Measurements from ENCODE around the gene TAS2R40.

TAS2R40 gene

GRCh38 chr7:143214789-143215679, 6.8 kb upstream of the TAS2R40 start (continued):
- TF ChIP-seq TOX (CRISPR knock-in tag; IDR thresholded peaks at IDR 0.05; ENCODE audit: borderline replicate concordance) (no peak), OSR1 (CRISPR knock-in tag; IDR thresholded peaks at IDR 0.05) (no peak), ARNTL (CRISPR knock-in tag; IDR thresholded peaks at IDR 0.05; ENCODE audit: borderline replicate concordance, low read depth) (no peak), SNAI2 (CRISPR knock-in tag; IDR thresholded peaks at IDR 0.05) (no peak)

DNA sequence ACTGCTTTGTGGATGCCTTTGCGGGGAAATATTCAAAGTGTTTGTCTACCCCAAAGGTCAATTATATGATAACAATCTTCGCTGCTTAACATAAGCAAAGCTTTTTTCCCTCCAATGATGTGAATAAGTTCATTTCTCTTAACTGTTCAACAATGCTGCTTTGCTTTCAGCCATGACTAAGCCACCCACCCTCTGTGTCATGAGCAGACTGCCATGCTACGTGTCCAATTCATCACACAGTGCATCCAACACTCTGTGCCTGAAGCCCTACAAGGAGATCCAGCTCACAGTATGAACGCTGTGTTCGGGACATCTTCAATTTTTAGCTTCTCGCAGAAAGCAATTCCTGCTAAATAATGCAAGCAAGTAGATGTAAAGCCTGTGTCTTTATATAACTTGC, 5.7 kb upstream of the TAS2R40 start:
- ATAC-seq: no peak
- TF ChIP-seq CSRNP3 (CRISPR knock-in tag; IDR thresholded peaks at IDR 0.05) (no peak), SNAI2 (CRISPR knock-in tag; IDR thresholded peaks at IDR 0.05) (no peak), OSR1 (CRISPR knock-in tag; IDR thresholded peaks at IDR 0.05) (no peak), TOX (CRISPR knock-in tag; IDR thresholded peaks at IDR 0.05; ENCODE audit: borderline replicate concordance) (no peak), TCF4 (CRISPR knock-in tag; IDR thresholded peaks at IDR 0.05; ENCODE audit: borderline replicate concordance) (no peak), ZC3H10 (CRISPR knock-in tag; IDR thresholded peaks at IDR 0.05) (no peak), GLIS3 (CRISPR knock-in tag; IDR thresholded peaks at IDR 0.05) (no peak), PATZ1 (CRISPR knock-in tag; IDR thresholded peaks at IDR 0.05; ENCODE audit: borderline replicate concordance) (no peak), ZNF8 (CRISPR knock-in tag; IDR thresholded peaks at IDR 0.05) (no peak), CSDC2 (CRISPR knock-in tag; IDR thresholded peaks at IDR 0.05) (no peak), ZNF70 (CRISPR knock-in tag; IDR thresholded peaks at IDR 0.05) (no peak), BACH2 (CRISPR knock-in tag; IDR thresholded peaks at IDR 0.05; ENCODE audit: borderline replicate concordance) (no peak)

DNA sequence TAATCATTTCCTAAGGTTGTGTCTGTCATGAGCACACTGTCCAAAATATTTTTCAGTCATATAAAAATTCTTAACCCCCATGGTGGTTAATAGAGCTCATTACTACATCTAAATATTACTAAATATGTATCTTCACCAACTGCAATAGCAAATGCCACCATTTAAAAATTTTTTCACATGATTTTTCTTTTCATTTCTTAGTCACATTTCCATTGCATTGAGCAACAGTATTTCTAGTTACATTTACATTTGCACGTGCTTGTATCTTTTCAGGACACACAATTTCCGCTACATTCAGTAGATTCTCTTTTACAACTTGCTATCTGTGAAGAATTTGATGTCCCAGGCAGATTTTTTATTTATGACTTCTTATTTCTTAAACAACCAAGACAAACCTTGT, 5.2 kb upstream of the TAS2R40 start:
- TF ChIP-seq ZFP3 (CRISPR knock-in tag; IDR thresholded peaks at IDR 0.05) (no peak), RARB (CRISPR knock-in tag; IDR thresholded peaks at IDR 0.05) (no peak), TSHZ2 (CRISPR knock-in tag; IDR thresholded peaks at IDR 0.05) (no peak), BACH2 (CRISPR knock-in tag; IDR thresholded peaks at IDR 0.05; ENCODE audit: borderline replicate concordance) (no peak), ZNF565 (CRISPR knock-in tag; conservative IDR thresholded peaks at IDR 0.05; ENCODE audit: low read depth) (no peak), ZNF8 (CRISPR knock-in tag; IDR thresholded peaks at IDR 0.05) (no peak), ZNF70 (CRISPR knock-in tag; IDR thresholded peaks at IDR 0.05) (no peak), ARNTL (CRISPR knock-in tag; IDR thresholded peaks at IDR 0.05; ENCODE audit: borderline replicate concordance, low read depth) (no peak), TCF4 (CRISPR knock-in tag; IDR thresholded peaks at IDR 0.05; ENCODE audit: borderline replicate concordance) (no peak), ESRRG (CRISPR knock-in tag; IDR thresholded peaks at IDR 0.05) (no peak), ZFP30 (CRISPR knock-in tag; IDR thresholded peaks at IDR 0.05) (no peak), ISL1 (CRISPR knock-in tag; IDR thresholded peaks at IDR 0.05) (no peak), CSDC2 (CRISPR knock-in tag; IDR thresholded peaks at IDR 0.05) (no peak), TOX (CRISPR knock-in tag; IDR thresholded peaks at IDR 0.05; ENCODE audit: borderline replicate concordance) (no peak), CSRNP3 (CRISPR knock-in tag; IDR thresholded peaks at IDR 0.05) (no peak), ZC3H10 (CRISPR knock-in tag; IDR thresholded peaks at IDR 0.05) (no peak), OSR1 (CRISPR knock-in tag; IDR thresholded peaks at IDR 0.05) (no peak), PPARA (CRISPR knock-in tag; IDR thresholded peaks at IDR 0.05; ENCODE audit: borderline replicate concordance) (no peak), SNAI2 (CRISPR knock-in tag; IDR thresholded peaks at IDR 0.05) (no peak)
- TF ChIP-seq, protein P1, sequence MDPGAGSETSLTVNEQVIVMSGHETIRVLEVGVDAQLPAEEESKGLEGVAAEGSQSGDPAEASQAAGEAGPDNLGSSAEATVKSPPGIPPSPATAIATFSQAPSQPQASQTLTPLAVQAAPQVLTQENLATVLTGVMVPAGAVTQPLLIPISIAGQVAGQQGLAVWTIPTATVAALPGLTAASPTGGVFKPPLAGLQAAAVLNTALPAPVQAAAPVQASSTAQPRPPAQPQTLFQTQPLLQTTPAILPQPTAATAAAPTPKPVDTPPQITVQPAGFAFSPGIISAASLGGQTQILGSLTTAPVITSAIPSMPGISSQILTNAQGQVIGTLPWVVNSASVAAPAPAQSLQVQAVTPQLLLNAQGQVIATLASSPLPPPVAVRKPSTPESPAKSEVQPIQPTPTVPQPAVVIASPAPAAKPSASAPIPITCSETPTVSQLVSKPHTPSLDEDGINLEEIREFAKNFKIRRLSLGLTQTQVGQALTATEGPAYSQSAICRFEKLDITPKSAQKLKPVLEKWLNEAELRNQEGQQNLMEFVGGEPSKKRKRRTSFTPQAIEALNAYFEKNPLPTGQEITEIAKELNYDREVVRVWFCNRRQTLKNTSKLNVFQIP (CRISPR knock-in tag; IDR thresholded peaks at IDR 0.05; ENCODE audit: borderline replicate concordance, low read depth): no peak
- ATAC-seq: no peak
